K562 (cell line): ENCODE data around the gene TMEM95. TPM values are rescaled to one million over a fixed set of nuclear protein-coding genes. Genes with fewer than 3 reads are reported as not detected.

Source experiments
- ASH1L ChIP-seq: fragments of 450-650 bp; IDR thresholded peaks from 2 replicates; pipeline ENCODE4 v1.6.1; 2018; ENCODE audit warnings: borderline replicate concordance, mild to moderate bottlenecking, low read depth; ENCODE audit not compliant: partially characterized antibody
- CGGBP1 ChIP-seq: fragments of 250-450 bp; sonication (Bioruptor Pico); IDR thresholded peaks from 2 replicates; pipeline ENCODE4 v1.9.0; 2021; ENCODE audit warnings: mild to moderate bottlenecking
- NCOR1 ChIP-seq: fragments of 450-650 bp; IDR thresholded peaks from 2 replicates; pipeline ENCODE4 v1.6.1; 2016; ENCODE audit warnings: mild to moderate bottlenecking, moderate library complexity
- NR2C1 ChIP-seq, 2 experiments: fragments of 450-650 bp; IDR thresholded peaks; 2 replicates each; pipeline ENCODE4 v1.6.1; 2017; ENCODE audit warnings: mild to moderate bottlenecking in 2 of 2, antibody characterized with exemption in 1 of 2, inconsistent platforms in 1 of 2, missing compliant biosample characterization in 1 of 2, missing genetic modification characterization in 1 of 2
- SMAD4 ChIP-seq: fragments of 250-450 bp; sonication (Bioruptor Pico); conservative IDR thresholded peaks from 2 replicates; pipeline ENCODE4 v1.8.0; 2021; ENCODE audit warnings: inconsistent platforms, mild to moderate bottlenecking, moderate library complexity
- ZNF318 ChIP-seq, 2 experiments: fragments of 450-650 bp; IDR thresholded peaks; 2 replicates each; pipeline ENCODE4 v1.6.1; 2016; ENCODE audit warnings: mild to moderate bottlenecking in 2 of 2, borderline replicate concordance in 1 of 2, low read depth in 1 of 2, moderate library complexity in 1 of 2
- ZNF395 ChIP-seq: fragments of 200-800 bp; sonication (Bioruptor generic); IDR thresholded peaks from 2 replicates; pipeline ENCODE4 v1.6.1; 2017; ENCODE audit warnings: missing genetic modification characterization, missing compliant biosample characterization
- ZNF586 ChIP-seq: fragments of 450-650 bp; formaldehyde crosslinking; conservative IDR thresholded peaks from 2 replicates; pipeline ENCODE4 v1.4.0; 2020; ENCODE audit warnings: mild to moderate bottlenecking, moderate library complexity
- polyA plus RNA-seq, 8 experiments: library from polyadenylated mRNA; depleted of rRNA in 4 of 8; stranded (reverse) in 5 of 8; unstranded in 3 of 8; fragments of >200 nt; fragmentation: Nextera tagmentation in 2 of 8; fragmentation: Illumina TruSeq in 1 of 8; extraction: Ambion mirVana in 2 of 8; extraction: Trizol in 1 of 8; gene quantifications; 2 replicates each; pipeline versions ENCODE4 v1.2.1 to v1.2.3, GENCODE V29; 2011 to 2014; ENCODE audit warnings: inconsistent platforms in 1 of 8, missing spikeins in 1 of 8
- total RNA-seq, 7 experiments: library from RNA; depleted of rRNA in 6 of 7; stranded (reverse); fragments of >200 nt in 6 of 7; fragmentation: Illumina TruSeq in 2 of 7; extraction: Trizol in 2 of 7; gene quantifications; 2 replicates each; pipeline versions ENCODE4 v1.2.1 to v1.2.3, GENCODE V29; 2011 to 2021; ENCODE audit warnings: low replicate concordance in 1 of 7
- TF ChIP-seq, protein P1 (sequence below): sonication (generic); formaldehyde crosslinking; IDR thresholded peaks from 2 replicates; pipeline ENCODE4 v1.8.0; 2022; ENCODE audit warnings: mild to moderate bottlenecking, missing genetic modification reagents
- TF ChIP-seq, protein P2 (sequence below), 2 experiments: fragments of 450-650 bp in 1 of 2; IDR thresholded peaks; 2 replicates each; pipeline ENCODE4 v1.6.1; 2011 to 2017; ENCODE audit warnings: low read depth in 2 of 2, antibody characterized with exemption in 1 of 2, borderline replicate concordance in 1 of 2, low read length in 1 of 2, mild to moderate bottlenecking in 1 of 2, mixed read lengths in 1 of 2; ENCODE audit not compliant: control insufficient read depth in 1 of 2

The TMEM95 gene
- total and polyA plus RNA-seq, 9 of the 15 experiments (the other 6 are each of a cell fraction or from before 2014, with no cell fraction given), result not detected

DNA sequence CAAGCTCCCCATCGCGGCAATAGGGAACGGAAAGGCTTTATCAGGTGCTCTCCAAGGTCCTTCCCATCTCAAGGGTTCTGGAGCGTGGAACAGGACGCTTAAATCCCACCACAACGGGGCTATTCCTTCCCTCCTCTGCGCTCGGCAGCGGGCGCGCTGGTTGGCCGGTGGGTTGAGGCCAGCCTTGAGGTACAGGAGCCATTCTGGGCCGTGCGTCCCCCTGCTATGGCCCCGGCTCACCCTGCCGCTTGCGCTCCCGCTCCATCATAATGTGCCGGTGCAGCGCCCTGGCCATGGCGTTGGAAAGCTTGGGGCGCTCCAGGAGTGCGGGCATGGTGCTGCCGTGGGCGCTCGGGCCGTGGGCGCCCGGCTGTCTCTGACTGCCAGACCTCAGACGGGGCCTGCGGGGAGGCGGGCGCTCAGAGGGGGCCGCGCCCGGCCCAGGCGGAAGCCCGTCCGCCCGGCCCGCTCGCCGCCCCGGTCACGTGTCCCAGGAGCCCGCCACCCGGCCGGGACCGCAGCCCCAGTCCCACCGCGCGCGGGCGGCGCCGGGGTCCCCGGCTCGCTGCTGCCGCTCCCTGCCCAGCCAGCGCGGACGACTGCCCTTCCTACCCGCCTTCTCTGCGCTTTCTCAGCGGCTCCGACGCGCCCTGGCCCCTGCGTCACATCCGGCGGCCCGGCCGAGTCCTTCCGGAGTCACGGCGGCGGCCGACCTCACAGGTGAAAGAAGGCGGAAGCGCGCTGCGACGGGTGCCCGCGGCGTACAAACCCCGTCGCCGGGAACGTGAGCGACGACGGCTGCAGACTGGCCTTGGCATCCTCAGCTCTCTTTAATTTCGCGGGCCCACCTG is 40.0 kb upstream of the TMEM95 start, which contains the start of gene GPS2 (continued):
- TF ChIP-seq, protein P1, sequence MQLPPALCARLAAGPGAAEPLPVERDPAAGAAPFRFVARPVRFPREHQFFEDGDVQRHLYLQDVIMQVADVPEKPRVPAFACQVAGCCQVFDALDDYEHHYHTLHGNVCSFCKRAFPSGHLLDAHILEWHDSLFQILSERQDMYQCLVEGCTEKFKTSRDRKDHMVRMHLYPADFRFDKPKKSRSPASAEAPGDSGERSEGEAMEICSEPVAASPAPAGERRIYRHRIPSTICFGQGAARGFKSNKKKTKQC, result 0 out of 2 replicates have a peak, but pooled peaks have one; percentile 32
- 0 out of 2 replicates have a peak, but pooled peaks have one; percentile 18 for TF ChIP-seq NCOR1
- TF ChIP-seq, protein P2, sequence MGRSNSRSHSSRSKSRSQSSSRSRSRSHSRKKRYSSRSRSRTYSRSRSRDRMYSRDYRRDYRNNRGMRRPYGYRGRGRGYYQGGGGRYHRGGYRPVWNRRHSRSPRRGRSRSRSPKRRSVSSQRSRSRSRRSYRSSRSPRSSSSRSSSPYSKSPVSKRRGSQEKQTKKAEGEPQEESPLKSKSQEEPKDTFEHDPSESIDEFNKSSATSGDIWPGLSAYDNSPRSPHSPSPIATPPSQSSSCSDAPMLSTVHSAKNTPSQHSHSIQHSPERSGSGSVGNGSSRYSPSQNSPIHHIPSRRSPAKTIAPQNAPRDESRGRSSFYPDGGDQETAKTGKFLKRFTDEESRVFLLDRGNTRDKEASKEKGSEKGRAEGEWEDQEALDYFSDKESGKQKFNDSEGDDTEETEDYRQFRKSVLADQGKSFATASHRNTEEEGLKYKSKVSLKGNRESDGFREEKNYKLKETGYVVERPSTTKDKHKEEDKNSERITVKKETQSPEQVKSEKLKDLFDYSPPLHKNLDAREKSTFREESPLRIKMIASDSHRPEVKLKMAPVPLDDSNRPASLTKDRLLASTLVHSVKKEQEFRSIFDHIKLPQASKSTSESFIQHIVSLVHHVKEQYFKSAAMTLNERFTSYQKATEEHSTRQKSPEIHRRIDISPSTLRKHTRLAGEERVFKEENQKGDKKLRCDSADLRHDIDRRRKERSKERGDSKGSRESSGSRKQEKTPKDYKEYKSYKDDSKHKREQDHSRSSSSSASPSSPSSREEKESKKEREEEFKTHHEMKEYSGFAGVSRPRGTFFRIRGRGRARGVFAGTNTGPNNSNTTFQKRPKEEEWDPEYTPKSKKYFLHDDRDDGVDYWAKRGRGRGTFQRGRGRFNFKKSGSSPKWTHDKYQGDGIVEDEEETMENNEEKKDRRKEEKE (IDR thresholded peaks at IDR 0.05; ENCODE audit: borderline replicate concordance in 1 of 2, control insufficient read depth in 1 of 2, low read depth in 2 of 2, low read length in 1 of 2), result no peak
- 0 out of 2 replicates have a peak, but pooled peaks have one; percentile 46 for TF ChIP-seq CGGBP1 (CRISPR knock-in tag)
- TF ChIP-seq ZNF318 (IDR thresholded peaks at IDR 0.05; ENCODE audit: borderline replicate concordance in 1 of 2, low read depth in 1 of 2), result no peak
- peak; percentile 98 for TF ChIP-seq NR2C1 (IDR thresholded peaks at IDR 0.05)
- TF ChIP-seq NR2C1 (tag; IDR thresholded peaks at IDR 0.05), result peak; percentile 98
- TF ChIP-seq SMAD4 (CRISPR knock-in tag), result 0 out of 2 replicates have a peak, but pooled peaks have one; percentile 24
- TF ChIP-seq ZNF395 (CRISPR knock-in tag), result no peak
- no peak for TF ChIP-seq ASH1L
- TF ChIP-seq ZNF586 (CRISPR knock-in tag), result no peak
